RWPE2 (cell line): Measurements from ENCODE around the gene SLC9A5.

Experiments used
- ATAC-seq: fragments of 200-7000 bp; cut with Tn5 transposase; 3 replicates; pipeline ENCODE4 v1.9.1; 2021; ENCODE audit warnings: low read depth
- DNase-seq: peaks from one replicate; pipeline ENCODE4 v3.0.0-alpha.2; 2020; ENCODE audit warnings: low spot score
- H3K27ac ChIP-seq: fragments of 450-650 bp; 2 replicates; pipeline ENCODE4 v1.5.1; 2017; ENCODE audit warnings: mild to moderate bottlenecking; ENCODE audit not compliant: poor library complexity, severe bottlenecking
- H3K27me3 ChIP-seq: fragments of 250-450 bp; sonication (Bioruptor Pico); 2 replicates; pipeline ENCODE4 v1.5.1; 2021; ENCODE audit warnings: mild to moderate bottlenecking, moderate library complexity; ENCODE audit not compliant: insufficient read depth, poor library complexity, severe bottlenecking
- H3K36me3 ChIP-seq: fragments of 250-450 bp; sonication (Bioruptor Pico); 2 replicates; pipeline ENCODE4 v1.5.1; 2020; ENCODE audit warnings: low read depth, mild to moderate bottlenecking, moderate library complexity
- H3K4me1 ChIP-seq: fragments of 250-450 bp; sonication (Bioruptor Pico); 2 replicates; pipeline ENCODE4 v1.5.1; 2021; ENCODE audit warnings: mild to moderate bottlenecking, moderate library complexity; ENCODE audit not compliant: insufficient read depth, poor library complexity, severe bottlenecking
- H3K4me3 ChIP-seq: fragments of 250-450 bp; sonication (Bioruptor Pico); 2 replicates; pipeline ENCODE4 v1.5.1; 2021; ENCODE audit warnings: mild to moderate bottlenecking, moderate library complexity; ENCODE audit not compliant: severe bottlenecking
- H3K9me3 ChIP-seq: fragments of 250-450 bp; sonication (Bioruptor Pico); 2 replicates; pipeline ENCODE4 v1.5.1; 2021; ENCODE audit warnings: mild to moderate bottlenecking, moderate library complexity; ENCODE audit not compliant: severe bottlenecking
- CTCF ChIP-seq: fragments of 450-650 bp; IDR thresholded peaks from one replicate; pipeline ENCODE4 v1.5.1; 2017; ENCODE audit warnings: mild to moderate bottlenecking, moderate library complexity; ENCODE audit not compliant: poor library complexity, severe bottlenecking

SLC9A5 gene

GRCh38 chr16:67258161-67258835 is 9.5 kb downstream of the SLC9A5 start:
- Histone ChIP-seq H3K27me3 (no peaks in the 10 kb centered on the region), H3K4me3 (no peak overlapping the region), H3K27ac (no peak overlapping the region), H3K9me3 (no peaks in the 10 kb centered on the region), H3K4me1 (no peaks in the 10 kb centered on the region), H3K36me3 (peaks cover 9% of the 10 kb centered on the region)
- TF ChIP-seq CTCF, result no peak
- peak; percentile 42 for DNase-seq
- no peak for ATAC-seq

GRCh38 chr16:67259705-67260104 is 10.9 kb downstream of the SLC9A5 start:
- H3K9me3 ChIP-seq, result no peaks in the 10 kb centered on the region
- ATAC-seq, result no peak
- no peak for TF ChIP-seq CTCF
- H3K4me3 ChIP-seq, result no peak overlapping the region
- no peaks in the 10 kb centered on the region for H3K27me3 ChIP-seq
- peak; percentile 55 for DNase-seq
- H3K27ac ChIP-seq, result no peak overlapping the region
- H3K36me3 ChIP-seq, result no peaks in the 10 kb centered on the region; the same call in 1 of the 2 replicates
- H3K4me1 ChIP-seq, result no peaks in the 10 kb centered on the region

GRCh38 chr16:67260426-67261063 is 11.8 kb downstream of the SLC9A5 start:
- H3K27me3 ChIP-seq, result no peaks in the 10 kb centered on the region
- no peak for DNase-seq
- H3K27ac ChIP-seq, result no peak overlapping the region
- ATAC-seq, result peak; percentile 51; the same call in 2 of the 3 replicates
- H3K4me1 ChIP-seq, result no peaks in the 10 kb centered on the region
- H3K9me3 ChIP-seq, result no peaks in the 10 kb centered on the region
- TF ChIP-seq CTCF, result peak; percentile 67
- no peak overlapping the region for H3K4me3 ChIP-seq
- H3K36me3 ChIP-seq, result no peaks in the 10 kb centered on the region; the same call in 1 of the 2 replicates

GRCh38 chr16:67263201-67263600 is 14.4 kb downstream of the SLC9A5 start:
- Histone ChIP-seq H3K27me3 (no peaks in the 10 kb centered on the region), H3K27ac (no peak overlapping the region), H3K9me3 (no peaks in the 10 kb centered on the region), H3K36me3 (no peaks in the 10 kb centered on the region), H3K4me1 (peaks cover under 1% of the 10 kb centered on the region), H3K4me3 (no peak overlapping the region)
- DNase-seq (no peak), ATAC-seq (no peak)
- no peak for TF ChIP-seq CTCF

- no peak overlapping the region for H3K27ac ChIP-seq
- TF ChIP-seq CTCF, result peak; percentile 5
- ATAC-seq (0 out of 3 replicates have a peak, but pooled peaks have one; percentile 24), DNase-seq (no peak)
- H3K27me3 ChIP-seq, result no peaks in the 10 kb centered on the region
- H3K36me3 ChIP-seq, result no peaks in the 10 kb centered on the region
- H3K9me3 ChIP-seq, result no peaks in the 10 kb centered on the region
- H3K4me1 ChIP-seq, result peaks cover 2% of the 10 kb centered on the region
- H3K4me3 ChIP-seq, result no peak overlapping the region
Observed at GRCh38 chr16:67264277-67264676, 15.5 kb downstream of the SLC9A5 start.
